ENCODE data around the gene HTT-AS. TPM values are rescaled to one million over a fixed set of nuclear protein-coding genes. Genes with fewer than 3 reads are reported as not detected.
A peak's percentile ranks its signal among the peaks of the same experiment; 100 is the strongest.
"Not testable (repeated sequence)": the region's sequence is repeated elsewhere in the genome, so short reads cannot be mapped to it uniquely, and the experiment has no call there.

HTT-AS gene
- total RNA-seq, 2 donors from 2014 or later, result not detected

- H3K36me3 ChIP-seq (ENCODE audit: control insufficient read depth, insufficient read depth, low read length), result peaks cover 70% of the 10 kb centered on the region
- H3K9me3 ChIP-seq (ENCODE audit: control insufficient read depth, low read length), result peaks cover 17% of the 10 kb centered on the region
- H3K27ac ChIP-seq (ENCODE audit: low read depth, low read length), result no peak overlapping the region
- no peak for DNase-seq
- peaks cover 25% of the 10 kb centered on the region for H3K9me3 Mint-ChIP-seq
- TF ChIP-seq, protein P1, sequence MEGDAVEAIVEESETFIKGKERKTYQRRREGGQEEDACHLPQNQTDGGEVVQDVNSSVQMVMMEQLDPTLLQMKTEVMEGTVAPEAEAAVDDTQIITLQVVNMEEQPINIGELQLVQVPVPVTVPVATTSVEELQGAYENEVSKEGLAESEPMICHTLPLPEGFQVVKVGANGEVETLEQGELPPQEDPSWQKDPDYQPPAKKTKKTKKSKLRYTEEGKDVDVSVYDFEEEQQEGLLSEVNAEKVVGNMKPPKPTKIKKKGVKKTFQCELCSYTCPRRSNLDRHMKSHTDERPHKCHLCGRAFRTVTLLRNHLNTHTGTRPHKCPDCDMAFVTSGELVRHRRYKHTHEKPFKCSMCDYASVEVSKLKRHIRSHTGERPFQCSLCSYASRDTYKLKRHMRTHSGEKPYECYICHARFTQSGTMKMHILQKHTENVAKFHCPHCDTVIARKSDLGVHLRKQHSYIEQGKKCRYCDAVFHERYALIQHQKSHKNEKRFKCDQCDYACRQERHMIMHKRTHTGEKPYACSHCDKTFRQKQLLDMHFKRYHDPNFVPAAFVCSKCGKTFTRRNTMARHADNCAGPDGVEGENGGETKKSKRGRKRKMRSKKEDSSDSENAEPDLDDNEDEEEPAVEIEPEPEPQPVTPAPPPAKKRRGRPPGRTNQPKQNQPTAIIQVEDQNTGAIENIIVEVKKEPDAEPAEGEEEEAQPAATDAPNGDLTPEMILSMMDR (conservative IDR thresholded peaks at IDR 0.05), result no peak
- peaks cover 2% of the 10 kb centered on the region for H3K4me1 ChIP-seq (ENCODE audit: control insufficient read depth, insufficient read depth, low read length)
- WGBS, 2 experiments (ENCODE audit: insufficient coverage in 1 of 2, insufficient read length in 1 of 2), result 93 to 96% methylated on average over 3 of the region's 3 CpGs
- H3K27me3 Mint-ChIP-seq (ENCODE audit: insufficient read depth), result no peaks in the 10 kb centered on the region
- H3K4me1 Mint-ChIP-seq, result peaks cover 6% of the 10 kb centered on the region
- H3K4me3 ChIP-seq (ENCODE audit: low read length), result no peak overlapping the region
- no peak overlapping the region for H3K27ac Mint-ChIP-seq
- H3K9ac ChIP-seq (ENCODE audit: extremely low read depth, low read length, poor library complexity, severe bottlenecking), result no peak overlapping the region
- no peak overlapping the region for H3K4me3 Mint-ChIP-seq
- no peaks in the 10 kb centered on the region for H3K27me3 ChIP-seq (ENCODE audit: control insufficient read depth, insufficient read depth, low read length, poor library complexity, severe bottlenecking)
- H3K36me3 Mint-ChIP-seq (ENCODE audit: low read depth), result peaks cover 66% of the 10 kb centered on the region
Observed at GRCh38 chr4:3096202-3096601, 21.9 kb upstream of the HTT-AS start.

GRCh38 chr4:3094701-3095100 lies 20.4 kb upstream of the HTT-AS start:
- peaks cover 62% of the 10 kb centered on the region for H3K36me3 Mint-ChIP-seq (ENCODE audit: low read depth)
- H3K9ac ChIP-seq (ENCODE audit: extremely low read depth, low read length, poor library complexity, severe bottlenecking); H3K27me3 Mint-ChIP-seq (ENCODE audit: insufficient read depth); DNase-seq; H3K27ac ChIP-seq (ENCODE audit: low read depth, low read length); H3K27ac Mint-ChIP-seq; H3K27me3 ChIP-seq (ENCODE audit: control insufficient read depth, insufficient read depth, low read length, poor library complexity, severe bottlenecking); H3K4me3 ChIP-seq (ENCODE audit: low read length); H3K4me1 Mint-ChIP-seq; H3K4me1 ChIP-seq (ENCODE audit: control insufficient read depth, insufficient read depth, low read length); H3K4me3 Mint-ChIP-seq: not testable (repeated sequence)
- 96% methylated on average over 28 of the region's 28 CpGs; no CpG with 5 or more reads in 1 of the 2 experiments for WGBS, 2 experiments (ENCODE audit: insufficient coverage in 1 of 2, insufficient read length in 1 of 2)
- H3K9me3 Mint-ChIP-seq, result peaks cover 25% of the 10 kb centered on the region
- Histone ChIP-seq H3K9me3 (ENCODE audit: control insufficient read depth, low read length) (peaks cover 17% of the 10 kb centered on the region), H3K36me3 (ENCODE audit: control insufficient read depth, insufficient read depth, low read length) (peaks cover 71% of the 10 kb centered on the region)

DNA sequence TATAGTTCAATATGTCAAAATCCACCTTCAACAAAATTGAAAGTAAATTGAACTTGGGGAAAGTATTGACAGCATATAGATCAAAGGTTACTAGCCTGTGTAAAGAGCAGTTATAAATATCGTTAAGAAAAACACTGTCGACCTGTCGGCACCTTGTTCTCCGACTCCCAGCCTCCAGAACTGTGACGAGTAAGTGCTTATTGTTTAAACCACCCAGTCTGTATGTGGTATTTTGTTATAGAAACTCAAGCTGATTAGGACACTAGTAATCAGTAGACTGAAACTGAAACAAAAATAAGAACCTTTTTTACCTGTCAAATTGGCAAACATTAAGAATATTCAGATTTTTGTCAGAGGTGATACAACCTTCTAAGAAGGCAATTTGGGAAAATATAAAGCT lies 17.1 kb upstream of the HTT-AS start:
- Mint-ChIP-seq H3K36me3 (ENCODE audit: low read depth) (peaks cover 75% of the 10 kb centered on the region), H3K9me3 (peaks cover 25% of the 10 kb centered on the region), H3K27me3 (ENCODE audit: insufficient read depth) (no peaks in the 10 kb centered on the region), H3K4me1 (no peaks in the 10 kb centered on the region), H3K4me3 (no peak overlapping the region), H3K27ac (peak overlapping the region; percentile 6)
- H3K4me3 ChIP-seq (ENCODE audit: low read length), result no peak overlapping the region
- no peaks in the 10 kb centered on the region for H3K27me3 ChIP-seq (ENCODE audit: control insufficient read depth, insufficient read depth, low read length, poor library complexity, severe bottlenecking)
- H3K27ac ChIP-seq (ENCODE audit: low read depth, low read length), result no peak overlapping the region
- H3K36me3 ChIP-seq (ENCODE audit: control insufficient read depth, insufficient read depth, low read length), result peaks cover 76% of the 10 kb centered on the region
- no peaks in the 10 kb centered on the region for H3K4me1 ChIP-seq (ENCODE audit: control insufficient read depth, insufficient read depth, low read length)
- TF ChIP-seq, protein P1 (conservative IDR thresholded peaks at IDR 0.05), result no peak
- 75 to 79% methylated on average over 4 to 5 of the region's 5 CpGs for WGBS, 2 experiments (ENCODE audit: insufficient coverage in 1 of 2, insufficient read length in 1 of 2)
- H3K9ac ChIP-seq (ENCODE audit: extremely low read depth, low read length, poor library complexity, severe bottlenecking), result no peak overlapping the region
- peaks cover 17% of the 10 kb centered on the region for H3K9me3 ChIP-seq (ENCODE audit: control insufficient read depth, low read length)
- no peak for DNase-seq

Data from endodermal cell (in vitro differentiated cells).